HepG2 (cell line): ENCODE measurements around the gene RAB6B. TPM values are rescaled to one million over a fixed set of nuclear protein-coding genes. Genes with fewer than 3 reads are reported as not detected.

Source experiments
- ATAC-seq: fragments of 200-7000 bp; cut with Tn5 transposase; 3 replicates; pipeline ENCODE4 v1.9.1; 2020; ENCODE audit warnings: mild to moderate bottlenecking, moderate library complexity
- BruUV-seq: library from RNA; stranded (reverse); fragments of 400-500 nt; replicated peaks from 2 replicates; lab custom pipeline; 2021; lab: Mats Ljungman, UMichigan
- CTCF ChIA-PET: fragments of 300-600 bp; formaldehyde crosslinking; extraction: SDS; loops from one replicate; lab custom pipeline; 2021; ENCODE audit warnings: low total read pairs, inconsistent platforms, low intra/inter-chr PET ratio; lab: Yijun Ruan, JAX
- POLR2A ChIA-PET: fragments of 350-600 bp; sonication (Branson Sonifier 250); formaldehyde crosslinking; loops from one replicate; lab custom pipeline; 2020; ENCODE audit warnings: antibody characterized with exemption, inconsistent platforms; lab: Yijun Ruan, JAX
- DNase-seq: peaks from one replicate; pipeline ENCODE4 v3.0.0-alpha.2; 2015; ENCODE audit warnings: low spot score
- FAIRE-seq: peaks from 3 replicates; lab custom pipeline; 2011; peaks lifted over from hg19 to GRCh38; lab: Jason Lieb, UNC
- H2AFZ ChIP-seq: one replicate; pipeline ENCODE4 v1.6.1; 2011; ENCODE audit warnings: low read length, inconsistent platforms
- H3K27ac ChIP-seq: fragments of 300-600 bp; 3 replicates; pipeline ENCODE4 v1.8.0; 2011; ENCODE audit warnings: mixed run types, mild to moderate bottlenecking, mixed read lengths, low read length, inconsistent platforms; ENCODE audit not compliant: insufficient read depth; ENCODE audit errors: extremely low read length
- H3K27me3 ChIP-seq, 2 experiments: fragments of 200-600 bp in 1 of 2; 2 replicates in 1 of 2; 3 replicates in 1 of 2; pipeline versions ENCODE4 v1.6.0 to v1.8.0; 2011; ENCODE audit warnings: low read length in 2 of 2, mild to moderate bottlenecking in 2 of 2, moderate library complexity in 2 of 2, inconsistent platforms in 1 of 2; ENCODE audit not compliant: insufficient read depth in 2 of 2, control insufficient read depth in 1 of 2
- H3K36me3 ChIP-seq, 2 experiments: fragments of 200-600 bp in 1 of 2; replicated peaks in 1 of 2; 2 replicates in 1 of 2; 3 replicates in 1 of 2; pipeline versions ENCODE4 v1.5.1 to v1.8.0; 2011; ENCODE audit warnings: low read length in 2 of 2, inconsistent platforms in 1 of 2; ENCODE audit not compliant: insufficient read depth in 2 of 2, control insufficient read depth in 1 of 2
- H3K4me1 ChIP-seq: 2 replicates; pipeline ENCODE4 v1.5.1; 2012; ENCODE audit warnings: low read length, inconsistent platforms; ENCODE audit not compliant: insufficient read depth
- H3K4me2 ChIP-seq: 2 replicates; pipeline ENCODE4 v1.6.0; 2011; ENCODE audit warnings: low read depth, low read length, inconsistent platforms
- H3K4me3 ChIP-seq, 3 experiments: fragments of 200-600 bp in 1 of 3; sonication (generic), shearing (Covaris generic) in 1 of 3; replicated peaks in 1 of 3; 2 replicates each; pipeline ENCODE4 v1.5.1; 2011 to 2016; ENCODE audit warnings: low read length in 3 of 3, inconsistent platforms in 2 of 3, low read depth in 2 of 3, mild to moderate bottlenecking in 2 of 3, control low read depth in 1 of 3, mixed read lengths in 1 of 3; ENCODE audit not compliant: insufficient read depth in 1 of 3
- H3K79me2 ChIP-seq: one replicate; pipeline ENCODE4 v1.6.1; 2011; ENCODE audit warnings: low read length, inconsistent platforms; ENCODE audit not compliant: insufficient read depth
- H3K9ac ChIP-seq: 2 replicates; pipeline ENCODE4 v1.6.0; 2011; ENCODE audit warnings: mild to moderate bottlenecking, low read depth, low read length, inconsistent platforms; ENCODE audit not compliant: insufficient read depth
- H3K9me3 ChIP-seq: 2 replicates; pipeline ENCODE4 v1.5.1; 2012; ENCODE audit warnings: mild to moderate bottlenecking, low read length
- H4K20me1 ChIP-seq: 2 replicates; pipeline ENCODE4 v1.6.0; 2011; ENCODE audit warnings: inconsistent platforms, mild to moderate bottlenecking, low read length, moderate library complexity; ENCODE audit not compliant: insufficient read depth
- ELF3 ChIP-seq: IDR thresholded peaks from 2 replicates; pipeline ENCODE4 v1.6.1; 2016; ENCODE audit warnings: missing genetic modification reagents, missing compliant biosample characterization
- FOXK2 ChIP-seq: fragments of 450-650 bp; IDR thresholded peaks from 2 replicates; pipeline ENCODE4 v1.6.1; 2016
- HMGA1 ChIP-seq: sonication (generic); formaldehyde crosslinking; conservative IDR thresholded peaks from 2 replicates; pipeline ENCODE4 v1.4.0; 2020; ENCODE audit warnings: missing genetic modification reagents
- NCOR1 ChIP-seq: fragments of 200-600 bp; sonication (generic); IDR thresholded peaks from 2 replicates; pipeline ENCODE4 v1.7.0; 2017; ENCODE audit warnings: antibody characterized with exemption, low read length, borderline replicate concordance
- PHF8 ChIP-seq: sonication (generic); formaldehyde crosslinking; IDR thresholded peaks from 2 replicates; pipeline ENCODE4 v1.5.0; 2020; ENCODE audit warnings: missing genetic modification reagents
- SOX13 ChIP-seq, 3 experiments: fragments of 450-650 bp in 1 of 3; sonication (generic) in 1 of 3; formaldehyde crosslinking in 1 of 3; IDR thresholded peaks in 2 of 3; conservative IDR thresholded peaks in 1 of 3; 2 replicates each; pipeline versions ENCODE4 v1.5.0 to v1.6.1; 2016 to 2020; ENCODE audit warnings: antibody characterized with exemption in 1 of 3, mild to moderate bottlenecking in 1 of 3, missing compliant biosample characterization in 1 of 3, missing genetic modification reagents in 1 of 3, moderate library complexity in 1 of 3
- TBL1XR1 ChIP-seq: fragments of 150-350 bp; IDR thresholded peaks from 2 replicates; pipeline ENCODE4 v1.6.1; 2014; ENCODE audit warnings: borderline replicate concordance, low read length; ENCODE audit not compliant: partially characterized antibody
- WIZ ChIP-seq: sonication (generic); formaldehyde crosslinking; IDR thresholded peaks from 2 replicates; pipeline ENCODE4 v1.5.1; 2020; ENCODE audit warnings: mild to moderate bottlenecking, missing genetic modification reagents
- ZNF773 ChIP-seq: sonication (generic); formaldehyde crosslinking; IDR thresholded peaks from 2 replicates; pipeline ENCODE4 v1.4.0; 2020; ENCODE audit warnings: missing genetic modification reagents, borderline replicate concordance
- ZNF883 ChIP-seq: sonication (generic); formaldehyde crosslinking; IDR thresholded peaks from 2 replicates; pipeline ENCODE4 v1.5.1; 2020; ENCODE audit warnings: mild to moderate bottlenecking, missing genetic modification reagents; ENCODE audit errors: not compliant biosample characterization
- ZSCAN21 ChIP-seq: sonication (generic); formaldehyde crosslinking; IDR thresholded peaks from 2 replicates; pipeline ENCODE4 v1.8.0; 2022; ENCODE audit warnings: mild to moderate bottlenecking, missing genetic modification reagents, moderate library complexity, borderline replicate concordance
- WGBS: methylation state at CpG from one replicate; pipeline ENCODE4 v1.1.6; 2017; ENCODE audit warnings: low lambda C conversion rate; 5-methylcytosine and 5-hydroxymethylcytosine counted together
- in situ Hi-C: cut with HindIII; loops from 2 replicates; pipeline ENCODE4 v1.10.0; 2017; ENCODE audit warnings: low pct_unique_long_range_greater_than_20kb; ENCODE audit not compliant: extremely low pct_ligation_motif_present
- intact Hi-C: fragments of 100-400 bp; cut with micrococcal nuclease; formaldehyde crosslinking; loops from one replicate; pipeline ENCODE4 v1.10.0; 2022; ENCODE audit not compliant: unreplicated experiment
- polyA plus RNA-seq, 8 experiments: library from polyadenylated mRNA; depleted of rRNA in 3 of 8; stranded (reverse) in 7 of 8; unstranded in 1 of 8; fragments of >200 nt; fragmentation: Illumina TruSeq in 4 of 8; extraction: Trizol in 4 of 8; gene quantifications; 2 replicates each; pipeline versions ENCODE4 v1.2.1 to v1.2.3, GENCODE V29; 2011 to 2016; ENCODE audit warnings: low read depth in 4 of 8, missing spikeins in 1 of 8, mixed read lengths in 1 of 8; ENCODE audit not compliant: insufficient read depth in 1 of 8
- total RNA-seq, 5 experiments: library from RNA; depleted of rRNA; stranded (reverse); fragments of >200 nt; fragmentation: Illumina TruSeq; extraction: Trizol; gene quantifications; 2 replicates each; pipeline ENCODE4 v1.2.3, GENCODE V29; 2016; ENCODE audit warnings: low read depth in 1 of 5
- TF ChIP-seq, protein P1 (sequence below): sonication (generic); formaldehyde crosslinking; IDR thresholded peaks from 2 replicates; pipeline ENCODE4 v1.5.0; 2020; ENCODE audit warnings: missing genetic modification reagents
- TF ChIP-seq, protein P2 (sequence below): sonication (generic); formaldehyde crosslinking; IDR thresholded peaks from 2 replicates; pipeline ENCODE4 v1.8.0; 2022; ENCODE audit warnings: missing genetic modification reagents, low read depth, mild to moderate bottlenecking, borderline replicate concordance
- TF ChIP-seq, protein P3 (sequence below), 2 experiments: IDR thresholded peaks; 2 replicates each; pipeline ENCODE4 v1.6.1; 2011 to 2012; ENCODE audit warnings: low read length in 2 of 2, borderline replicate concordance in 1 of 2, low read depth in 1 of 2, mild to moderate bottlenecking in 1 of 2, moderate library complexity in 1 of 2

RAB6B gene
- total and polyA plus RNA-seq, 2 of the 13 experiments (the other 11 are each of a cell fraction or from before 2014, with no cell fraction given) = 0.16 TPM; not detected in 1

DNA sequence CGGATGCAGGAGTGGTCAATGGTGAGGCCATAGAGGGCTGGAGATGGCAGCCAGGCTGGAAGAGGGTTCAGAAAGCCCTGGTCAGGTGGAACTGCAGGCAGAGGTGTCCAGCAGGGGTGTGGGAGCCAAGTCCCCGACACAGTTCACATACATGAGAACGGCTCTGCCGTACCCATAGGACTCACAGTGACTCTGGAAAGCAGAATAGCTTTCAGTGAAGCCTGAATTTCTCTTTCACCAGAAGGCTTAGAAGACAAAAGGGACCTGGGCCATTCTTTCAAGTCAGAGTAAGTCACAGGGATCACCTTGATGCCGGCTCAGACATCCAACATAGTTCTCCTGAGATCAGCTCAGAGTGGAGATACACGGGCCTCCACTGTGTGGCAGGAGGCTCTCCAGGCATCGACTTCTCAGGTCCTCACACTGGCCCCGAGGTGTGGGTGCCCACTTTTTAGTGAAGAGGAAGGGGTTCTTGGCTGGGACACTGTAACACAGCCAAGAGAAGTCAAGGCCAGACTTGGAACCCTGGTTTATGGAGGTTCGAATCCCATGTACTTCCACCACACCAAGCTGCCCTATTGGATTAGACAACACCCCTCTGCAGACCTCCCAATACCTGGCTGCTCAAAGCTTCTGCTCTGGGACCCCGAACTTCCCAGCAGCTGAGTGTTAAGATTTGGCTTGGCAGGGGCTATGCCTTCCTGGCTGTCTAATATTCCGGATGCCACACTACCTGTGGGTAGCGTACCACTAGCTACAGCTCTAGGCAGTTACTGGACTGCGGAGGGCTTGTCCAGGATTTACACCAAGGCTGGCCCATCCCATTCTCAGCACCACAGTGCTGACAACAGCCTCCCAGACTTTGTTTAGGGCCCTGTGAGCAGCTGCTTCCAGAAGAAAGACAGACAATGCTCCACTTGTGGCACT lies 40.4 kb upstream of the RAB6B start:
- ChIA-PET POLR2A (no interaction called here), CTCF (no interaction called here)
- H3K27me3 ChIP-seq = peaks cover 2 to 19% of the 10 kb centered on the region in 2 experiments; a peak in 2 of 5 replicates
- 48% methylated on average over 7 of the region's 13 CpGs for WGBS
- H3K4me3 ChIP-seq = no peak overlapping the region
- no peak for DNase-seq
- H3K4me2 ChIP-seq = no peak overlapping the region
- TF ChIP-seq ZSCAN21 (CRISPR knock-in tag) (no peak), WIZ (no peak), SOX13 (IDR thresholded peaks at IDR 0.05) (no peak), SOX13 (CRISPR knock-in tag; conservative IDR thresholded peaks at IDR 0.05 in 1 of 2, IDR thresholded peaks at IDR 0.05 in 1 of 2) (no peak), TBL1XR1 (no peak), FOXK2 (no peak), ELF3 (CRISPR knock-in tag) (no peak), PHF8 (CRISPR knock-in tag) (no peak), ZNF773 (no peak), ZNF883 (no peak), NCOR1 (no peak), HMGA1 (CRISPR knock-in tag) (no peak)
- TF ChIP-seq, protein P1, sequence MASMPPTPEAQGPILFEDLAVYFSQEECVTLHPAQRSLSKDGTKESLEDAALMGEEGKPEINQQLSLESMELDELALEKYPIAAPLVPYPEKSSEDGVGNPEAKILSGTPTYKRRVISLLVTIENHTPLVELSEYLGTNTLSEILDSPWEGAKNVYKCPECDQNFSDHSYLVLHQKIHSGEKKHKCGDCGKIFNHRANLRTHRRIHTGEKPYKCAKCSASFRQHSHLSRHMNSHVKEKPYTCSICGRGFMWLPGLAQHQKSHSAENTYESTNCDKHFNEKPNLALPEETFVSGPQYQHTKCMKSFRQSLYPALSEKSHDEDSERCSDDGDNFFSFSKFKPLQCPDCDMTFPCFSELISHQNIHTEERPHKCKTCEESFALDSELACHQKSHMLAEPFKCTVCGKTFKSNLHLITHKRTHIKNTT (CRISPR knock-in tag) = no peak
- TF ChIP-seq, protein P2, sequence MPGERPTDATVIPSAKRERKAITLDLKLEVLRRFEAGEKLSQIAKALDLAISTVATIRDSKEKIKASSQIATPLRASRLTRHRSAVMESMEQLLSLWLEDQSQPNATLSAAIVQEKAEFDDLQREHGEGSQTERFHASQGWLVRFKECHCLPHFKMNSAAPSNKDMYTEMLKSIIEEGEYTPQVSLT (CRISPR knock-in tag) = no peak
- TF ChIP-seq, protein P3, sequence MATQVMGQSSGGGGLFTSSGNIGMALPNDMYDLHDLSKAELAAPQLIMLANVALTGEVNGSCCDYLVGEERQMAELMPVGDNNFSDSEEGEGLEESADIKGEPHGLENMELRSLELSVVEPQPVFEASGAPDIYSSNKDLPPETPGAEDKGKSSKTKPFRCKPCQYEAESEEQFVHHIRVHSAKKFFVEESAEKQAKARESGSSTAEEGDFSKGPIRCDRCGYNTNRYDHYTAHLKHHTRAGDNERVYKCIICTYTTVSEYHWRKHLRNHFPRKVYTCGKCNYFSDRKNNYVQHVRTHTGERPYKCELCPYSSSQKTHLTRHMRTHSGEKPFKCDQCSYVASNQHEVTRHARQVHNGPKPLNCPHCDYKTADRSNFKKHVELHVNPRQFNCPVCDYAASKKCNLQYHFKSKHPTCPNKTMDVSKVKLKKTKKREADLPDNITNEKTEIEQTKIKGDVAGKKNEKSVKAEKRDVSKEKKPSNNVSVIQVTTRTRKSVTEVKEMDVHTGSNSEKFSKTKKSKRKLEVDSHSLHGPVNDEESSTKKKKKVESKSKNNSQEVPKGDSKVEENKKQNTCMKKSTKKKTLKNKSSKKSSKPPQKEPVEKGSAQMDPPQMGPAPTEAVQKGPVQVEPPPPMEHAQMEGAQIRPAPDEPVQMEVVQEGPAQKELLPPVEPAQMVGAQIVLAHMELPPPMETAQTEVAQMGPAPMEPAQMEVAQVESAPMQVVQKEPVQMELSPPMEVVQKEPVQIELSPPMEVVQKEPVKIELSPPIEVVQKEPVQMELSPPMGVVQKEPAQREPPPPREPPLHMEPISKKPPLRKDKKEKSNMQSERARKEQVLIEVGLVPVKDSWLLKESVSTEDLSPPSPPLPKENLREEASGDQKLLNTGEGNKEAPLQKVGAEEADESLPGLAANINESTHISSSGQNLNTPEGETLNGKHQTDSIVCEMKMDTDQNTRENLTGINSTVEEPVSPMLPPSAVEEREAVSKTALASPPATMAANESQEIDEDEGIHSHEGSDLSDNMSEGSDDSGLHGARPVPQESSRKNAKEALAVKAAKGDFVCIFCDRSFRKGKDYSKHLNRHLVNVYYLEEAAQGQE (IDR thresholded peaks at IDR 0.05; ENCODE audit: borderline replicate concordance in 1 of 2, low read depth in 1 of 2, low read length in 2 of 2) = no peak
- H2AFZ ChIP-seq = no peak overlapping the region
- no peaks in the 10 kb centered on the region for H3K4me1 ChIP-seq
- H3K36me3 ChIP-seq = no peaks in the 10 kb centered on the region
- no TSS peak for BruUV-seq
- no peaks in the 10 kb centered on the region for H3K79me2 ChIP-seq
- H3K27ac ChIP-seq = no peak overlapping the region
- ATAC-seq = no peak
- no peak overlapping the region for H3K9ac ChIP-seq
- FAIRE-seq = no peak
- no peaks in the 10 kb centered on the region for H3K9me3 ChIP-seq
- intact Hi-C loops = no loop called here
- in situ Hi-C loops = loop anchor here (10.0 kb wide), 1 partner anchor 109 kb away; no protein-coding TSS in a partner anchor
- no peaks in the 10 kb centered on the region for H4K20me1 ChIP-seq
